HG03108 (cell line): ENCODE measurements around the gene ACADM.
"Not testable (repeated sequence)": the region's sequence is repeated elsewhere in the genome, so short reads cannot be mapped to it uniquely, and the experiment has no call there.

Source experiments
- ATAC-seq: cut with Tn5 transposase; IDR thresholded peaks from one replicate; pipeline ENCODE4 v1.9.1; 2021; ENCODE audit warnings: moderate library complexity; ENCODE audit not compliant: unreplicated experiment

Gene ACADM

DNA sequence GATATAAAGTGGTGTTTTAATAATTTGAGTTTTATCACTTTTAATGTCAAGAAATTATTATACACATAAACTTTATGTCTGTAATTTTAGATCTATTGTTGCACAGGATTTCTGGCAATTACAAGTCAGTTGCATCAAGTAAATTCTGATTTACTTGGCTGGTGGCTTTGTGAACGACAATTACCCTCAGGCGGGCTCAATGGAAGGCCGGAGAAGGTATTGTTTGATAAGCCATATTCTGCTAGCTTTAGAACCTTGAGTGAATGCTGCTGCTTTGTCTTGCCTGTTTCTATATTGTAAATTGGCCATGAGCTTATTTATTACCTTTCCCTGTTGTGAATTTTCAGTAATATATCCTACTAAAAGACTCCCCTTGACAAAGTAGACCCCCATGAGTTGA lies 67.6 kb downstream of the ACADM start:
- no peak for ATAC-seq

DNA sequence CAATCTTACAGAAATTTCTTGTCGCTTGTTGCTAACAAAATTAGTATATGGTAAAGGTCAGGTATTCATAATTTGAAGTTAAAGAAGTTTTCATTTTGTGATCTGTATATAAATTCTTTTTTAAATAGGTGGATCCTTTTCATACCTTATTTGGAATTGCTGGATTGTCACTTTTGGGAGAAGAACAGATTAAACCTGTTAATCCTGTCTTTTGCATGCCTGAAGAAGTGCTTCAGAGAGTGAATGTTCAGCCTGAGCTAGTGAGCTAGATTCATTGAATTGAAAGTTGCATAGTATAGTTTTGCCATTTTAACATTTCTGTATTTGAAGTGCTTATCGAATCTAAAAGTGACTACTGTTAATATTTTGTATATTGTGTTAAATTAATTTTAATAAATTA lies 69.9 kb downstream of the ACADM start:
- no peak for ATAC-seq

DNA sequence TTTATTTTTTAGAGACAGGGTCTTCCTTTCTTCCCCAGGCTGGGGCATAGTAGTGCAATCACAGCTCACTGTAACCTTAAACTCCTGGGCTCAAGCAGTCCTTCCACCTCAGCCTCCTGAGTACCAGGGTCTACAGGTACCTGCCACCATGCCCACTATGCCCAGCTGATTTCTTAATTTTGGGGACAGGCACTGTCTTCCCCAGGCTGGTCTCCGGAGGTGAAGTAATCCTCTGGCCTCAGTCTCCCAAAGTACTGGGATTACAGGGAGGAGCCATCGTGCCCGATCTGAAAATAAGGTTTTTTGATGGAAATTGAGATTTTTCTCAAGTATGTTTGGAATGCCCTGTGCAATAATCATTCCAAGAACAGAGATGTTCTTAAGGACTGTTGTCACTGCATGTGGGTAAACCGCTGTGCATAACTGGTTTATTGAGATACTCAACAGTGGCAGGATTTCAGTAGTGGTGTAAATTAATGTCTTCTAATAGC lies 71.2 kb downstream of the ACADM start:
- no peak for ATAC-seq

DNA sequence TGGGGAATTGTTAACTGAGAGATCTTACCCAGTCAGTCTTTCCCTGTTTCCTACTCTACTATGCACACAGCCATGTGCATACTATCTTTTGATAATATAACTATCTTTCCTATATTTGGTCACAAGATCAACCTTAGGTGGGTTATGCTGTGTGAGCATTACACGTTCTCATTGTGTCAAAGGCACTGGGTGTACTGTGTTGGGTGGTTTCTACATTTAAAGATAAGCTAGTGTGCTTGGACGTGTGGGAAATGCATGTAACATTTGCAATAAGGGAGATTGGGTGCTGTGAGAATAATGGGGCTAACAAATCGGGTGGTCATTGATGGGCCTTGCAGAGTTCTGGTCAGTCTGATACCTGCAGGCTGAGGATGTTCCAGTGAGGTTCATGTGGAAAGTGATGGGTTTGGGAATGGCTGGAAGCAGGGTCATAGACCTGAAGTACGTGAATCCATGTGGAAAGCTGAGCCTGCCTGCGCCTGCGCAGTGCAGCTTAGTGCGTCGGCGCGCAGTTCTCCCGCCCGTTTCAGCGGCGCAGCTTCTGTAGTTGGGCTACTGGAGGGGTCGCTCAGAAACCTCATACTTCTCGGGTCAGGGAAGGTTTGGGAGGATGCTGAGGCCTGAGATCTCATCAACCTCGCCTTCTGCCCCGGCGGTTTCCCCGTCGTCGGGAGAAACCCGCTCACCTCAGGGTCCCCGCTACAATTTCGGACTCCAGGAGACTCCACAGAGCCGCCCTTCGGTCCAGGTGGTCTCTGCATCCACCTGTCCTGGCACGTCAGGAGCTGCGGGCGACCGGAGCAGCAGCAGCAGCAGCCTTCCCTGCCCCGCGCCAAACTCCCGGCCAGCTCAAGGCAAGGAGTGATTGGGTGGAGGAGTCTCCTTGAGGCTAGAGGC lies 72.1 kb downstream of the ACADM start, which contains the start of gene MSH4:
Gene MSH4 (plus strand): TSS at position 507 of the 897 bp plus-strand sequence. CDS start 104 bp downstream, at position 611.
- ATAC-seq: no peak

DNA sequence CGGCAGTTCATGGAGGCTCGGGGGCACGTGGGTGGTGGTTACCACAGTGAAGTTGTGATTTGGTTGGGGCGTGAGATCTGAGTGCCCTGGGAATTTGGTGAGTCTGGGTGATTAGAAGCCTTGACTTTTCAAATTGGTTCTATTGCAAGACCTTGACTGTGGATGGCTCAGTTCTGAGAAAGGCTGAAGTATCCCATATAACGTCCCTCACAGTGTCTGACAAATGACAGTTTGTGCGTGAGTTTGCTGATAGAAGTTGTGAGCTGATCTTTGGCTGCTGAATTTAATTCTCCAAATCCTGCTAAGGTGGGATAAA lies 72.7 kb downstream of the ACADM start:
- no peak for ATAC-seq

DNA sequence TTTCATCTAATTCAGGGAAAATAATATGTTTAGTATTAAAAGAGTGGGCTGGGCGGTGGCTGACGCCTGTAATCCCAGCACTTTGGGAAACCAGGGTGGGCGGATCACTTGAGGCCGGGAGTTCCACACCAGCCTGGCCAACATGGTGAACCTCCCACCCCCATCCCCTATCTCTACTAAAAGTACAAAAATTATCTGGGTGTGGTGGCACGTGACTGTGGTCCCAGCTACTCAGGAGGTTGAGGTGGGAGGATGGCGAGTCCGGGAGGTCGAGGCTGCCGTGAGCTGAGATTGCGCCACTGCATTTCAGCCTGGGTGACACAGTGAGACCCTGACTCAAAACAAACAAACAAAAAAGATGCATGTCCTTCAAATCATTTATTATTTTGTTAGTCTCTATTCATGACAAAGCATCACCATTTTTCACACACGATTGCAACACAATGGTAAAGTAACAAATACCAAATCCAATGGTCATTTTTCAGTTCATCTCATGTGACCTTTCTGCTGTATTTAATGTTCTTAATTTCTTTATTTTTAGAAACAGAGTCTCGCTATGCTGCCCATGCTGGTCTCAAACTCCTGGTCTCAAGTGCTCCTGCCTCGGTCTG lies 73.2 kb downstream of the ACADM start:
- no peak for ATAC-seq

DNA sequence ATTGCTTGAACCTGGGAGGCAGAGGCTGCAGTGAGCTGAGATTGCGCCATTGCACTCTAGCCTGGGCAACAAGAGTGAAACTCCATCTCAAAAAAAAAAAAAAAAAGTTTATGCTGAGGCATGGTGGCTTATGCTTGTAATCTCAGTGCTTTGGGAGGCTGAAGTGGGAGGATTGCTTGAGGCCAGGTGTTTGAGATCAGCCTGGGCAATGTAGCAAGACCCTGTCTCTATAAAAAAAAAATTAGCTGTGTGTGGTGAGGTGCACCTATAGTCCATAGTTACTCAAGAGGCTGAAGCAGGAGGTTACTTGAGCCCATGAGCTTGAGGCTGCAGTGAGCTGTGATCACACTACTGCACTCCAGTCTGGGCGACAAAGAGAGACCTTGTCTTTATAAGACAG lies 77.0 kb downstream of the ACADM start:
- not testable (repeated sequence) for ATAC-seq

DNA sequence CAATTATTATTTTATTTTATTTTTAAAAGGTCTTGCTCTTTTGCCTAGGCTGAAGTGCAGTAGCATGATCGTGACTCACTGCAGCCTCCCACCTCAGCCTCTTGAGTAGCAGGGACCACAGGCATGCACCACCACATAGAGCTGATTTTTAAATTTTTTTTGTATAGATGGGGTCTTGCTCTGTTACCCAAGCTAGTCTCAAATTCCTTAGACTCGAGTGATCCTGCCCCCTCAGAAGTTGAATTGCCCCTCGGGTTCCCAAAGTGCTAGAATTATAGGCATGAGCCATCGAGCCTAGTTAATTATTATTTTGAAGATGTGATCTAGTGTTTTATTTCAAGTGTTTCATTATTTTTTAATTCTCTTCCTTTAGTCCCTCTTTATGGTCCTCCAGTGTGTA lies 84.4 kb downstream of the ACADM start:
- no peak for ATAC-seq

DNA sequence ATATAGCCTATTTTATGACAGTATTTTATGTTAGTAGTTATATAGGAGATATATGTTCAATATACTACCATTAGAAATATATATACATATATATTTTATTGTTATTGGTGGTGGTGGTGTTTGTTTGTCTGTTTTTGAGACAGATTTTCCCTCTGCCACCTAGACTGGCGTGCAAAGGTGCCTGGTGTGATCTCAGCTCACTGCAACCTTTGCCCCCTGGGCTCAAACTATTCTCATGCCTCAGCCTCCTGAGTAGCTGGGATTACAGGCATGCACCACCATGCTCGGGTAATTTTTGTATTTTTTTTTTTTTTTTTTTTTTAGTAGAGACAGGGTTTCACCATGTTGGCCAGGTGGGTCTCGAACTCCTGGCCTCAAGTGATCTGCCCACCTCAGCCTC lies 85.6 kb downstream of the ACADM start:
- not testable (repeated sequence) for ATAC-seq

DNA sequence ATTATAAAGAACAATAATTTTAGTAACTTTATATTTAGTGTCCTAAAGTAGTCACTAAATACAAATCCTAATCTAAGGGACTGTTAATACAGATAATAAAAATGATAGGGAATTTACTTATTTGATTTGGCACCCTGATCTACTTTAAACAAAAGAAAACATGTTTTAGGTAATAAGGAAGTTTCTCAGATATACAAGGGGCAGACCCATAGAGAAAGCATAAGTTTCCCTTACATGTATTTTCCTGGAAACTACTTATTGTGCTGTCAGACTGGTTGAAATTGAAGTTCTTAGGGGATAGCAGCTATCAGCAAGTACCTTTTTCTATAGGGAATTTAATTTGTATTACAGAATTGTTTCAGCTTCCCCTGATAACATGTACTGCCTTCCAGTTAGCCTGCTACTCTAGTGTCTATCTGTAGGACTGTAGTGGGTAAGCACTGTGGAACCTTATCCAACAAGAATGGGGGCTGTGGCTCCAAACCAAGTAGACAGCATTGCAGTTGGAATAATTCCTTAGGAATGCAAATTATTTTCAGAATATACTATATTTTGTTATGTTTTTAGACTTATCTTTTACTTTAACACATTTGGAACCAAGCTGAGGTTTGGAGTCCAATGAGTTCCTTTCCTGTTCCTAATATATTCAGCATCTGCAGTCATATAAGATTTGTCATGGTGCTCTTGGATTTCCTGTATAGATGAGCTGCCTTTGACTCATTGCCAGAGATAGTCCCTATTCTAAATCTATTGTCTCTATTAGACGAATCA lies 86.9 kb downstream of the ACADM start:
- ATAC-seq: no peak

DNA sequence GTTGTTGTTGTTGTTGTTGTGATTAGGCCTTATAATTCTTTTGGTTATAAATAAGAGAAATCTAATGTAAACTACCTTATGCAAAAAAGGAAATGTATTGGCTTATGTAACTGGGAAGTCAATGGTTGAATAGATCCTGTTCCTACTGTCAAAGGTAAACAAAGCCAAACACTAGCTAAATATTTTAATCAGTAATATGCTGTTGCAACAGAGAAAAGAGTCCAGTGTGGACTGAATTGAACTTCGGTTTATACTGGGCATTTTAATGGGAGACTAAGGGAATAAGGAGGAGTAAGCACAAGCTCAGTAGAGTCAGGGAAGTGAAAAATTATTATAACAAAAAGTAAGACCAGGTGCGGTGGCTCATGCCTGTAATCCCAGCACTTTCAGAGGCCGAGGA lies 87.6 kb downstream of the ACADM start:
- no peak for ATAC-seq
